ENCODE measurements around the gene TPK1.
A peak's percentile ranks its signal among the peaks of the same experiment; 100 is the strongest.

TPK1 gene

DNA sequence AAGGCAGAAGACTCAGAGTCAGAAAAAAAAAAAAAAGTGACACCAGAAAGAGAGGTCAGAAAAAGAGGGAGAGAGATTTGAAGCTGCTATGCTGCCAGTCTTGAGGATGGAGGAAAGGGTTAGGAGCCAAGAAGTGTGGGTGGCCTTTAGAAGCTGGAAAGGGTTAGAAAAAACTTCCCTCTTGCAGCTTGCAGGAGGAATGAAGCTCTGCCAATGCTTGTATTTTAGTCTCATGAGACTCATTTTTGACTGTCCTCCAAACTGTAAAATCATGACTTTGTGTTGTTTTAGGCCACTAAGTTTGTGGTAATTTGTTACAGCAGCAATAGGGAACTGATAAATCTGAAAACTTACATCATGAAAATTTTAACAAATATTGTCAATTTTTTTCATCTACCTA lies 304.7 kb downstream of the TPK1 start:
- TF ChIP-seq, protein P1, sequence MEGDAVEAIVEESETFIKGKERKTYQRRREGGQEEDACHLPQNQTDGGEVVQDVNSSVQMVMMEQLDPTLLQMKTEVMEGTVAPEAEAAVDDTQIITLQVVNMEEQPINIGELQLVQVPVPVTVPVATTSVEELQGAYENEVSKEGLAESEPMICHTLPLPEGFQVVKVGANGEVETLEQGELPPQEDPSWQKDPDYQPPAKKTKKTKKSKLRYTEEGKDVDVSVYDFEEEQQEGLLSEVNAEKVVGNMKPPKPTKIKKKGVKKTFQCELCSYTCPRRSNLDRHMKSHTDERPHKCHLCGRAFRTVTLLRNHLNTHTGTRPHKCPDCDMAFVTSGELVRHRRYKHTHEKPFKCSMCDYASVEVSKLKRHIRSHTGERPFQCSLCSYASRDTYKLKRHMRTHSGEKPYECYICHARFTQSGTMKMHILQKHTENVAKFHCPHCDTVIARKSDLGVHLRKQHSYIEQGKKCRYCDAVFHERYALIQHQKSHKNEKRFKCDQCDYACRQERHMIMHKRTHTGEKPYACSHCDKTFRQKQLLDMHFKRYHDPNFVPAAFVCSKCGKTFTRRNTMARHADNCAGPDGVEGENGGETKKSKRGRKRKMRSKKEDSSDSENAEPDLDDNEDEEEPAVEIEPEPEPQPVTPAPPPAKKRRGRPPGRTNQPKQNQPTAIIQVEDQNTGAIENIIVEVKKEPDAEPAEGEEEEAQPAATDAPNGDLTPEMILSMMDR (IDR thresholded peaks at IDR 0.05; ENCODE audit: low read length, missing control alignments), result no peak
- DNase-seq (ENCODE audit: low read depth), result peak; percentile 37
- no peak overlapping the region for H3K4me3 ChIP-seq (replicated peaks; ENCODE audit: low read depth, low read length)

DNA sequence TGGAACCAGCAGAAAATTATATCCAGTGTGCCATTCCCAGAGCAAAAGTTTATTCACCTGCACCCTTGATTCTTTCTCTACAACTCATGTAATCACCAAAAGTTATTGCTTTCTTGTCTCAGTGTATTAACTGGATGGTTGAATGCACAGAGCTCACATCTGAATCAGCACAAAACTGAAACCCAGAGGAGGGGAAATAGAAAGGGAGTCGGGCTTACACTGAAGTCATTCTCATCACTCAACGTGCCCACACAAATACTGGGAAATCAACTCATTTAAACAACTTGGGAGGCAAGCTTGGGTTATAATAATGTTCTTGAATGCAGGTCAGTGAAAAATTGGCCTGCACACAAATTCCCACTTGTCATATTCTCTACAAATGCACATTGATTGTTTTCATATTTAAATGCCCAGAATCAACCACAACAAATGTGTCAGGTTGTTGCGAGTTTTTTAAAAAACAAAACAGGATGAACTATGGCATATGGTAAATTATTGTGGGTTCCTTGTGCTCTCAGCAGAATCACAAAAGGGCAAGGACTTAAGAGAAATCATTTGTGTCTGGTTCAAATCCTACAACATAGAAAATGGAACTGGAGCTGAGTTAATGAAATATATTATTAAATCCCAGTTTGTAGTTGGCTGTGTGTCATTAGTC lies 306.5 kb downstream of the TPK1 start:
- H3K4me3 ChIP-seq (replicated peaks; ENCODE audit: low read depth, low read length), result no peak overlapping the region
- TF ChIP-seq, protein P1 (IDR thresholded peaks at IDR 0.05; ENCODE audit: low read length, missing control alignments), result no peak
- no peak for DNase-seq (ENCODE audit: low read depth)

DNA sequence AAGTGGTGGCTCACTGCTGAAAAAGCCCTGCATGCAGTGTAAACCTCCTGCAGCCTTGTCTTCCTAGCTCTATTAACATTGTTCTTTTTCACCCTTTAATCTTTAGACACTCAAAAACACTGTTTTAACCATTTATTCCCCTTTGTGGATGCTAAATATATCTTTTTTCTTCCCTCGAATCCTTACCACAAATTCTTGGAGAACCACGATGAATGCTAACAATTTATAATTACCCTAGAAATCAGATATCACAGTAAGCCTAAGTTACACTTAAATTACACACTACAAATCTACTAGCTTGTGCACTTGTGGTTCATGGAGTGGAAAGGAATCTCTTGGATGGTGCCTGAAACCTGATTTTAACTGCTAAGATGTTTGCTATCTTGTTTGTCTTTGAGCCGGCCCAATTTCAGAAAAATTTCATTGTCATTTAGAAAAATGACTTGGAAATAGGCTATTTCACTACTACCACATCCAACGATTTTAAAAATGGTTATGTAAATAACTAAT lies 307.3 kb downstream of the TPK1 start:
- no peak for DNase-seq (ENCODE audit: low read depth)
- TF ChIP-seq, protein P1 (IDR thresholded peaks at IDR 0.05; ENCODE audit: low read length, missing control alignments), result no peak
- no peak overlapping the region for H3K4me3 ChIP-seq (replicated peaks; ENCODE audit: low read depth, low read length)

DNA sequence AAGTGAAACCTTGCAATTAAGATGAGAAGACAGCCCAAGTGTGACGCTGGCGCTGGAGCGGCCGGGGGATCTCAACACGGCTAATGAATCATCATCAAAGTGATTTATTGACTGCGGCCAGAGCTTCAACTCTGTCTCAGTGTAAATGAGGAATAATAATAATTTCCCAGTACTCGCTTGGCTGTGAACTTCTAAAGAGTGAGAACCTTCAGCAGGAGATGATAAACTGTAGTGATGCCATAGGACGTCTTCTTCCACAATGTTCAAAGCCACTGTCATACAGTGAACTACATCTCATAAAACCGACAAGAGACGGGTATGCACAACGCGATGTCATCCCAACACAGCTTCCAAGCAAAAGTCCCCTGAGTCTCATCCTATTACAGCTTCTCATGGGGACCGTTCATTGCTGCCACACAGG lies 308.8 kb downstream of the TPK1 start:
- DNase-seq (ENCODE audit: low read depth), result no peak
- no peak overlapping the region for H3K4me3 ChIP-seq (replicated peaks; ENCODE audit: low read depth, low read length)
- TF ChIP-seq, protein P1 (IDR thresholded peaks at IDR 0.05; ENCODE audit: low read length, missing control alignments), result no peak

DNA sequence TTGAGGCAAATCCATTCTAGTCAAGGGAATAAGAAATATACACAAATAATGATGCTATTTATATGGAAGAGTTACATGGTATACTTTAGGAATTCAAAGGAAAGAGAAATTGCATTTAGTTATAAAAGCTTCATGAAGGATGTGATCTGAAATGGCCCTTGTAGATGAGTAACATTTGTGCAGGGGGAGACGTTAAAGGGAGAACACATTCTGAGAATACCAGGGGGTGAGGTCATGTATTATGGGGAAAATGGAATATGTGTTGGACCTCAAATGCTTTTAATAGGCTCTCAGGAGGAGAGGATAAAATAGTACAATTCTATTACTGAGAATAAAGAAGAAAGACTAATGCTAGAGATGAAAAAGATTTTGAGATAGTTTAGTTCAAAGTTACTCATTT lies 309.9 kb downstream of the TPK1 start:
- no peak for DNase-seq (ENCODE audit: low read depth)
- no peak overlapping the region for H3K4me3 ChIP-seq (replicated peaks; ENCODE audit: low read depth, low read length)
- TF ChIP-seq, protein P1 (IDR thresholded peaks at IDR 0.05; ENCODE audit: low read length, missing control alignments), result no peak

DNA sequence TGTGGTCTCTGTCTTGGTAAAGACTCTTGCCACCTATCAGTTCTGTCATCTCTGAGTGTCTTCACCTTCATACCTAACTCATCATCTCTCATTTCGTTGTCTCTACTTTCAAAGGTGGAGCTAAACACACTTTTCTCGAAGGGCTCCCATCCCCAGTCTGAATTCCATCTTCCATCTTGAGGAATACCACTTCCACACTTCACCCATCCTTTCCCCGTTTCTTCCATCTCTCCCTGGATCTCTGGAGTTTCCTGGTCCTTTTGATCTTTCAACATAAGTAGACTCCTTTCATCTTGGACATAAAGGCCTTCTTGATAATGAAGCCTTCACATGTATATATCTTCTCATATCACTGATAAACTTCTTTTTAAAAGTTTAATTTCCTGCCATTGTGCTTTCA lies 311.6 kb downstream of the TPK1 start:
- no peak overlapping the region for H3K4me3 ChIP-seq (replicated peaks; ENCODE audit: low read depth, low read length)
- DNase-seq (ENCODE audit: low read depth), result no peak
- TF ChIP-seq, protein P1 (IDR thresholded peaks at IDR 0.05; ENCODE audit: low read length, missing control alignments), result no peak

DNA sequence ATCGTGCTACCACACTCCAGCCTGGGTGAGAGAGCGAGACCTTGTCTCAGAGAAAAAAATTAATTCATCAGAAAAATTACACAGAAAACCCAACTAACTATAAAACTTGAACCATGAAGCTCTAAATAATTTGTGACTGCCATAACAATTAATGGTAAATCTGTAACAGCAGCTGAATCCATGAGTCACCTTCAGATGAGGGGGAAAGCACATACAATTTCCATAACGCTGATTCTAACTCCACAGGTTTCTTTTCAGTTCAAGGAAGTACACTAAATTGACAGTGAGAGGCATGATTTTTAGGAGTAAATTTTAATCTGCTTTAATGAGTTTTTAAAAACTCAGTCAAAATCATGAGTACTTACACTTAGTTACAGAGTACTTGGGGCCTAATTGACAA lies 312.2 kb downstream of the TPK1 start:
- no peak overlapping the region for H3K4me3 ChIP-seq (replicated peaks; ENCODE audit: low read depth, low read length)
- DNase-seq (ENCODE audit: low read depth), result no peak
- TF ChIP-seq, protein P1 (IDR thresholded peaks at IDR 0.05; ENCODE audit: low read length, missing control alignments), result no peak
